BJ (cell line): ENCODE data around the gene KLF4. TPM values are rescaled to one million over a fixed set of nuclear protein-coding genes. Genes with fewer than 3 reads are reported as not detected.
A peak's percentile ranks its signal among the peaks of the same experiment; 100 is the strongest.

Experiments used
- CTCF ChIA-PET: fragments of 350-600 bp; formaldehyde crosslinking; extraction: SDS; loops from one replicate; lab custom pipeline; 2021; ENCODE audit warnings: antibody characterized with exemption, inconsistent platforms; lab: Yijun Ruan, JAX
- POLR2A ChIA-PET: fragments of 300-600 bp; sonication (Branson Sonifier 250); formaldehyde crosslinking; extraction: SDS; loops from one replicate; lab custom pipeline; 2021; ENCODE audit warnings: antibody characterized with exemption; lab: Charles Lee
- DNase-seq: peaks from one replicate; pipeline ENCODE4 v3.0.0-alpha.2; 2011; ENCODE audit warnings: low read depth
- H3K27me3 ChIP-seq: 2 replicates; pipeline ENCODE4 v1.6.0; 2011; ENCODE audit warnings: low read length; ENCODE audit not compliant: control insufficient read depth, insufficient read depth
- H3K36me3 ChIP-seq: 2 replicates; pipeline ENCODE4 v1.5.1; 2011; ENCODE audit warnings: low read length; ENCODE audit not compliant: control insufficient read depth, insufficient read depth
- H3K4me3 ChIP-seq: 2 replicates; pipeline ENCODE4 v1.5.1; 2011; ENCODE audit warnings: low read depth, mild to moderate bottlenecking, control low read depth, low read length
- polyA plus RNA-seq: library from polyadenylated mRNA; depleted of rRNA; stranded (reverse); fragments of >200 nt; gene quantifications from 2 replicates; pipeline ENCODE4 v1.2.3, GENCODE V29; 2011
- TF ChIP-seq, protein P1 (sequence below): IDR thresholded peaks from 2 replicates; pipeline ENCODE4 v1.5.1; 2011; ENCODE audit warnings: low read depth, mild to moderate bottlenecking, control low read depth, inconsistent platforms, low read length, moderate library complexity; ENCODE audit not compliant: insufficient read depth

KLF4 gene
- polyA plus RNA-seq, 1 experiment = 4.3 TPM

DNA sequence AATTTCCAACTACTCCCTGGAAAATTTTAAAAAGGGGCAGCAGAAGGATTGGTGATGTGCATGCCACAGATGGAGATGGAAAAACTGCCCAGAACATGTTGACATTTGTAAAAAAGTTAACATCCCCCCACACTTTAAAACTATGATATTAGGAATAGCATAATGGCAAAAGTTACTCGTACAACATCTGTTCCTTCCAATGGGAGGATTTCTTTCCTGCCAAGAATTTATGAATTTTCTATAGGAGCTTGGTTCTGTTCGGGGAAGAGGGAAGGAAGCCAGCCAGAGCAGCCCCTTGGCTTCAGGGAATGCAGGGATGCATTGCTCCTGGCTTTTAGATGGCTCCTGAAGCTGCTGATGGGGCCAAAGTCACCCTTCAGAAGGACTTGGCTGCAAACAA is 22.7 kb downstream of the KLF4 start:
- Histone ChIP-seq H3K36me3 (no peaks in the 10 kb centered on the region), H3K4me3 (no peak overlapping the region), H3K27me3 (no peaks in the 10 kb centered on the region)
- TF ChIP-seq, protein P1, sequence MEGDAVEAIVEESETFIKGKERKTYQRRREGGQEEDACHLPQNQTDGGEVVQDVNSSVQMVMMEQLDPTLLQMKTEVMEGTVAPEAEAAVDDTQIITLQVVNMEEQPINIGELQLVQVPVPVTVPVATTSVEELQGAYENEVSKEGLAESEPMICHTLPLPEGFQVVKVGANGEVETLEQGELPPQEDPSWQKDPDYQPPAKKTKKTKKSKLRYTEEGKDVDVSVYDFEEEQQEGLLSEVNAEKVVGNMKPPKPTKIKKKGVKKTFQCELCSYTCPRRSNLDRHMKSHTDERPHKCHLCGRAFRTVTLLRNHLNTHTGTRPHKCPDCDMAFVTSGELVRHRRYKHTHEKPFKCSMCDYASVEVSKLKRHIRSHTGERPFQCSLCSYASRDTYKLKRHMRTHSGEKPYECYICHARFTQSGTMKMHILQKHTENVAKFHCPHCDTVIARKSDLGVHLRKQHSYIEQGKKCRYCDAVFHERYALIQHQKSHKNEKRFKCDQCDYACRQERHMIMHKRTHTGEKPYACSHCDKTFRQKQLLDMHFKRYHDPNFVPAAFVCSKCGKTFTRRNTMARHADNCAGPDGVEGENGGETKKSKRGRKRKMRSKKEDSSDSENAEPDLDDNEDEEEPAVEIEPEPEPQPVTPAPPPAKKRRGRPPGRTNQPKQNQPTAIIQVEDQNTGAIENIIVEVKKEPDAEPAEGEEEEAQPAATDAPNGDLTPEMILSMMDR = no peak
- CTCF ChIA-PET = interaction anchor here (1.8 to 2.1 kb wide), 2 partner anchors 1098 to 1295 kb away, joined by 30 to 44 read pairs; no protein-coding TSS in a partner anchor
- POLR2A ChIA-PET = no interaction called here
- DNase-seq = no peak

DNA sequence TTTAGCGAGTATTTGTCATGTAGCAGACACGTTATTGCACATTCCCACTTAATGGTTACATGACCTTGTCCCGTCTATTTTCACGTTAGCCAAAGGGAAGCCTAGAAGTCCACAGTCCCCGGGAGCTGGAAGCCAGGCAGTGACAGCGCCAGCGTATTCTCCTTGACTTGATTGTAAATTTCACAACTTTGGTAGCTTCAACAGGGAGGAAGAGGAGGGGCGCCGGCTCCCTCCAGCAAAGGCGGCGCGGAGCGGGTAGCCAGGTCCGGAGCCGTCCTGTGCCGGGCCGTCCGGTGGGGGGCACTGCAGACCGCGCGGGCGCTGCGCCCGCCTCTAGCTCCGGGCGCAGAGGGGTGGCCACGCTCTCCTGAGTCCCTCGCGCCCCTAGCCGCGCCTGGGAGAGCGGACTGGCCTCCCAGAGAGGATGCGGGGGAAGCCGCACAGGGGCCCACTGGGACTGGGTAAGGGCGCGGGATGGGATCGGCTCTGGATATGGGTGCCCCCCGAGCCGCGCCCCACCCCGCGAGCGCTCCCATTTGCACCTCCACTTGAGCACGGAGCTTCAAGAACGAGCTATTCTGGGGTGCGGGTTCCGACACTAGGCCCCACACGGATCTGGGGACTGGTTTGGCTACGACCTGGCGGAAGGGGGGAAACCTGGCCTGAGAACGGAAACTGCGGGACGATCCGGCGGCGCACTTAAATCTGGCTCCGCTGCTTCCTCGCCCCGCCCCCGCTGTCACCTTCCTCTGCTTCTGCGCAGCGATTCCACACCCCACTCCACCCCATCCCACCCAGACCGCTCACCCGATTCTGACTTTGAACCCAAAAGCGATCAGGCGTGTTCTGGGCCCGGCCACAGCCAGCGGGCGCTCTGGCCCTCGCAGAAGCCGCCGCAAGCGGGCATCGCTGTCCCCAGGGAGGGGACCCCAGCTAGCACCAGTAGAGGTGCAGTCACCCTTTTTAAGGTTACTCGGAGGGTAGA is 23.8 kb downstream of the KLF4 start:
- TF ChIP-seq, protein P1 = peak; percentile 69
- H3K27me3 ChIP-seq = no peaks in the 10 kb centered on the region
- H3K4me3 ChIP-seq = peak overlapping the region; percentile 65
- POLR2A ChIA-PET = no interaction called here
- no peaks in the 10 kb centered on the region for H3K36me3 ChIP-seq
- CTCF ChIA-PET = interaction anchor here (0.6 to 2.1 kb wide), 46 partner anchors 8 to 1492 kb away, joined by 3 to 44 read pairs (median 4); no protein-coding TSS in a partner anchor
- DNase-seq = no peak

DNA sequence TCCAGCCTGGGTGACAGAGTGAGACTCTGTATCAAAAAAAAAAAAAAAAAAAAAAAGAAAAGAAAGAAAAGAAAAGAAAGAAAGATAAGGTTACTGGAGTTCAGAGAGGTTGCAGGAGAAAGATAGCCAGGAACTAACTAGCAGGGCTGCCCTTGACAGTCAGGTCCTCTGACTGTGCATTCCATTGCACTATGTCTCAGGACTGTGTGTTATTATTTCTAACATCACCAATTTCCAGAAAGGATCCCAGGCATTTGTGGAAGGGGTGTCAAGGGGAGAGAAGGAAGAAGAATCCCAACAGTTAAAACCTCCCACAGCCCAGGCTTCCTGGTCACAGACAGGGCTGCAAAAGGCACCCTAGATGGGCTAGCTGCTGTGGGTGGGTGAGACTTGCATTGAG is 25.1 kb downstream of the KLF4 start:
- H3K27me3 ChIP-seq = no peaks in the 10 kb centered on the region
- POLR2A ChIA-PET = no interaction called here
- no peak overlapping the region for H3K4me3 ChIP-seq
- CTCF ChIA-PET = interaction anchor here (0.6 to 2.1 kb wide), 17 partner anchors 9 to 1423 kb away, joined by 3 to 44 read pairs (median 6); no protein-coding TSS in a partner anchor
- TF ChIP-seq, protein P1 = no peak
- H3K36me3 ChIP-seq = no peaks in the 10 kb centered on the region
- DNase-seq = no peak

DNA sequence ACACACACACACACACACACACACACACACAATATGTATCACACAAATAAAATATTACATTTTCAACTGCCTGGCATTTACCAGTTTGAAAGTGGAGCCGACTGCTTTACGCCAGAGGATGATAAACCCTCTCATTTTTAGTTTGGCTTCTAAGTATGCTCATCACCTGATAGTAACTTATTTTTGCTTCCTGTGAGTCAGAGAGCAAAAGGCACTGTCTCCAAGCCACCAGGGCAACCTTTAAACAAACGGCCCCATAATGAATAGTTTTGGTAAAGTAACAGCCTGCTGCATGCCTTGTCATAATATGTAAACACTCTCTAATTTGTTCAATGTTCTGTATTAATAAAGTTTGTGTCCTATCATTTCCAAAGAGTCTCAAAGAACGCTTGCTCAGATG is 26.9 kb downstream of the KLF4 start:
- Histone ChIP-seq H3K4me3 (no peak overlapping the region), H3K36me3 (no peaks in the 10 kb centered on the region), H3K27me3 (no peaks in the 10 kb centered on the region)
- TF ChIP-seq, protein P1 = no peak
- ChIA-PET POLR2A (no interaction called here), CTCF (interaction anchor here (1.3 kb wide), 1 partner anchor 37 kb away, joined by 3 read pairs; no protein-coding TSS in a partner anchor)
- peak; percentile 54 for DNase-seq

DNA sequence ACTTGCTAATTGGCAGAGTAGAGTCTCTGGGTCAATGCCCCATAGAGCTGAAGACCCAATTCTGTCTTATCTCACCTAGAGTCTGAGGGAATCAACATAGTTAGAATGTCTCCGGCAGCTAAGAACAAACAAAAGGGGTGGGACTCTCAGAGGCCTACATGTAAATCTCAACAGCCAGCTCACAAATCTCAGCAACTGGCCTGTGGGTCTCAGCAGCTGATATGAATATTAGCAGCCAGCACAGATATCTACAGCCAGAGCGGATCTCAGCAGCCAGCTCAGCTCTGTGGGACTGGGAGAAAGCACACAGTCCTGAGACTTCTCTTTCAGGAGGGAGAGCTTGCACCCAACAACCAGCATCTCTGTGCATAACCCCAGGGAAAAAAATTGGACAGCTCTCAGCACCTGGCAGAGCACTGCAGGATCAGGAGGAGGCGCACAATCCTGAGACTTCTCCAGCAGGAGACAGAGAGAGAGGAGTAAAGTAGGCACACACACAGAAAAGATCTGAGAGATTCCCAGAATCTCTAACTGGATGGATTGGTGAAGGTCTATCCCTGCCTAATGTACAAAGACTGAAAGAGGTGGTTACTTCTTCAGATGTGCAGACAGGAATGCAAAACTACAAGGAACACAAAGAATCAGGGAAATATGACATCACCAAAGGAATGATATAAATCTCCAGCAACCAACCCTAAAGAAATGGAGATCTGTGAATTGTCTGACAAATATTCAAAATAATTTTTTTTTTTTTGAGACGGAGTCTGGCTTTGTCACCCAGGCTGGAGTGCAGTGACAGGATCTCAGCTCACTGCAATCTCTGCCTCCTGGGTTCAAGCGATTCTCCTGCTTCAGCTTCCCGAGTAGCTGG is 29.2 kb downstream of the KLF4 start:
- no peak for DNase-seq
- Histone ChIP-seq H3K4me3 (no peak overlapping the region), H3K36me3 (no peaks in the 10 kb centered on the region), H3K27me3 (no peaks in the 10 kb centered on the region)
- ChIA-PET POLR2A (no interaction called here), CTCF (interaction anchor here (1.1 kb wide), 1 partner anchor 11 kb away, joined by 4 read pairs; no protein-coding TSS in a partner anchor)
- TF ChIP-seq, protein P1 = no peak
